Stimulated activated CD4-positive, alpha-beta T cell treated with anti-CD3 and anti-CD28 coated beads, TNF-alpha, amount 100 ng/mL, for 24 hours (primary cell): ENCODE measurements around the gene LEPR.
A peak's percentile ranks its signal among the peaks of the same experiment; 100 is the strongest.
"Not testable (repeated sequence)": the region's sequence is repeated elsewhere in the genome, so short reads cannot be mapped to it uniquely, and the experiment has no call there.

ENCODE experiments used
- DNase-seq, 3 experiments: peaks; one replicate each; pipeline ENCODE4 v3.0.0-alpha.2; 2020; ENCODE audit warnings: low read depth in 3 of 3

The LEPR gene

GRCh38 chr1:65420590-65421350 lies at the start of gene LEPR, which contains the start of gene LEPROT:
Gene LEPR (plus strand): TSS chr1:65420668. CDS start chr1:65565566, 144,898 bp downstream.
Gene LEPROT (plus strand): TSS chr1:65420668. CDS start chr1:65420725, 57 bp downstream.
- no peak for DNase-seq

- DNase-seq, result no peak
These were observed 48.9 kb upstream of the LEPR start for GRCh38 chr1:65371544-65371943.

- DNase-seq, result no peak
These were observed 47.9 kb upstream of the LEPR start for GRCh38 chr1:65372557-65372956.

- no peak for DNase-seq
These were observed 42.8 kb upstream of the LEPR start for GRCh38 chr1:65377496-65378246.

- DNase-seq, result no peak
These were observed 42.1 kb upstream of the LEPR start for GRCh38 chr1:65378247-65378946.

GRCh38 chr1:65384426-65384825 lies 36.0 kb upstream of the LEPR start:
- DNase-seq, result not testable (repeated sequence)

GRCh38 chr1:65386439-65386838 lies 34.0 kb upstream of the LEPR start:
- no peak for DNase-seq

GRCh38 chr1:65387821-65388220 lies 32.6 kb upstream of the LEPR start:
- no peak for DNase-seq

- DNase-seq, result no peak
These were observed 31.4 kb upstream of the LEPR start for GRCh38 chr1:65388908-65389695.

- DNase-seq, result no peak
These were observed 28.0 kb upstream of the LEPR start for GRCh38 chr1:65392497-65392896.

GRCh38 chr1:65393347-65393746 lies 27.1 kb upstream of the LEPR start:
- peak in 1 of 3 experiments; percentile 20 for DNase-seq

GRCh38 chr1:65393928-65394327 lies 26.5 kb upstream of the LEPR start:
- DNase-seq, result no peak

GRCh38 chr1:65395887-65396612 lies 24.4 kb upstream of the LEPR start:
- DNase-seq, result no peak

GRCh38 chr1:65398083-65398482 lies 22.4 kb upstream of the LEPR start:
- no peak for DNase-seq

GRCh38 chr1:65399003-65399402 lies 21.5 kb upstream of the LEPR start:
- DNase-seq, result no peak

GRCh38 chr1:65401612-65402011 lies 18.9 kb upstream of the LEPR start:
- DNase-seq, result no peak

- DNase-seq, result no peak
These were observed 15.5 kb upstream of the LEPR start for GRCh38 chr1:65404941-65405340.

- DNase-seq, result no peak
These were observed 12.6 kb upstream of the LEPR start for GRCh38 chr1:65407877-65408276.

GRCh38 chr1:65409314-65409713 lies 11.2 kb upstream of the LEPR start:
- no peak for DNase-seq

- DNase-seq, result no peak
These were observed 10.6 kb upstream of the LEPR start for GRCh38 chr1:65409816-65410326.
